Smooth muscle cell of the brain vasculature (primary cell): ENCODE data around the gene IL17RE.
"Not testable (repeated sequence)": the region's sequence is repeated elsewhere in the genome, so short reads cannot be mapped to it uniquely, and the experiment has no call there.

ENCODE experiments used
- DNase-seq: peaks from one replicate; pipeline ENCODE4 v3.0.0-alpha.2; 2012; ENCODE audit warnings: low read depth, low spot score

The IL17RE gene

GRCh38 chr3:9934235-9934621, 31.6 kb downstream of the IL17RE start:
- DNase-seq: no peak

- DNase-seq: no peak
Measured at GRCh38 chr3:9934993-9935392, 32.3 kb downstream of the IL17RE start.

- DNase-seq: no peak
Measured at GRCh38 chr3:9935966-9936510, 33.4 kb downstream of the IL17RE start.

- DNase-seq: no peak
Measured at GRCh38 chr3:9937486-9938238, 35.0 kb downstream of the IL17RE start.

- DNase-seq: no peak
Measured at GRCh38 chr3:9938966-9939365, 36.3 kb downstream of the IL17RE start.

- not testable (repeated sequence) for DNase-seq
Measured at GRCh38 chr3:9939906-9940305, 37.3 kb downstream of the IL17RE start.

GRCh38 chr3:9940746-9941145, 38.1 kb downstream of the IL17RE start:
- no peak for DNase-seq

- no peak for DNase-seq
Measured at GRCh38 chr3:9942164-9942563, 39.5 kb downstream of the IL17RE start.

GRCh38 chr3:9942934-9943690, 40.5 kb downstream of the IL17RE start:
- DNase-seq: no peak

- DNase-seq: no peak
Measured at GRCh38 chr3:9944271-9944670, 41.6 kb downstream of the IL17RE start.

- DNase-seq: no peak
Measured at GRCh38 chr3:9945358-9945757, 42.7 kb downstream of the IL17RE start.

GRCh38 chr3:9946112-9947024, 43.7 kb downstream of the IL17RE start:
- peak; percentile 74 for DNase-seq

- peak; percentile 31 for DNase-seq
Measured at GRCh38 chr3:9947025-9947995, 44.7 kb downstream of the IL17RE start.

- no peak for DNase-seq
Measured at GRCh38 chr3:9948586-9948985, 45.9 kb downstream of the IL17RE start.

- DNase-seq: no peak
Measured at GRCh38 chr3:9949115-9949514, 46.5 kb downstream of the IL17RE start.

- DNase-seq: no peak
Measured at GRCh38 chr3:9949626-9950025, 47.0 kb downstream of the IL17RE start.

- no peak for DNase-seq
Measured at GRCh38 chr3:9951126-9951525, 48.5 kb downstream of the IL17RE start.

- DNase-seq: no peak
Measured at GRCh38 chr3:9951598-9951961, 48.9 kb downstream of the IL17RE start.

GRCh38 chr3:9951962-9952805, 49.5 kb downstream of the IL17RE start, which contains the start of gene PRRT3:
PRRT3 (minus strand) TSS chr3:9952408; CDS start chr3:9950115, 2,293 bp downstream.
- no peak for DNase-seq

- DNase-seq: no peak
Measured at GRCh38 chr3:9955067-9955502, 52.4 kb downstream of the IL17RE start.
